Thoracic aorta (tissue), 2 donors: Measurements from ENCODE around the gene NF2. TPM values are rescaled to one million over a fixed set of nuclear protein-coding genes. Genes with fewer than 3 reads are reported as not detected.

Experiments used
- ATAC-seq: fragments of 150-250 bp; one replicate; pipeline ENCODE4 v1.8.0; 2017; ENCODE audit warnings: low read depth; ENCODE audit not compliant: insufficient number of reproducible peaks, low FRiP score
- DNase-seq: peaks from one replicate; pipeline ENCODE4 v3.0.0-alpha.2; 2020; ENCODE audit warnings: low spot score
- H3K27ac ChIP-seq, 2 donors: fragments of 200-600 bp; sonication (generic); 1 replicate in 1 of 2; 2 replicates in 1 of 2; pipeline ENCODE4 v1.5.1; 2016; ENCODE audit warnings: mild to moderate bottlenecking in 2 of 2, moderate library complexity in 2 of 2
- H3K27me3 ChIP-seq: fragments of 200-600 bp; sonication (generic); replicated peaks from 2 replicates; pipeline ENCODE4 v1.6.0; 2016; ENCODE audit warnings: mild to moderate bottlenecking; ENCODE audit not compliant: insufficient read depth
- H3K36me3 ChIP-seq: fragments of 200-600 bp; sonication (generic); one replicate; pipeline ENCODE4 v1.5.1; 2016
- H3K4me1 ChIP-seq, 2 donors: fragments of 200-600 bp; sonication (generic); 1 replicate in 1 of 2; 2 replicates in 1 of 2; pipeline versions ENCODE4 v1.5.1 to v1.6.0; 2016; ENCODE audit warnings: low read depth in 2 of 2, mild to moderate bottlenecking in 1 of 2; ENCODE audit not compliant: control insufficient read depth in 1 of 2
- H3K4me3 ChIP-seq: fragments of 200-600 bp; sonication (generic); 2 replicates; pipeline ENCODE4 v1.5.1; 2016; ENCODE audit warnings: mild to moderate bottlenecking
- H3K9me3 ChIP-seq: fragments of 200-600 bp; sonication (generic); 2 replicates; pipeline ENCODE4 v1.5.1; 2016
- CTCF ChIP-seq: fragments of 200-600 bp; sonication (generic); IDR thresholded peaks from one replicate; pipeline ENCODE4 v1.5.1; 2019; ENCODE audit warnings: antibody characterized with exemption
- total RNA-seq, 2 donors: library from RNA; depleted of rRNA; stranded (reverse); fragments of >200 nt; gene quantifications; one replicate each; pipeline versions ENCODE4 v1.1.0 to v1.2.3, GENCODE V29; 2016

Gene NF2
- total RNA-seq, 2 donors from 2014 or later: 37.1 to 41.2 TPM

GRCh38 chr22:29716814-29717545 lies 113.5 kb downstream of the NF2 start:
- H3K36me3 ChIP-seq: no peaks in the 10 kb centered on the region
- H3K27ac ChIP-seq: no peak overlapping the region
- no peaks in the 10 kb centered on the region for H3K9me3 ChIP-seq
- DNase-seq (no peak), ATAC-seq (no peak)
- TF ChIP-seq CTCF: no peak
- H3K27me3 ChIP-seq: peaks cover 8% of the 10 kb centered on the region
- peaks cover 0 to 8% of the 10 kb centered on the region in 2 donors for H3K4me1 ChIP-seq
- H3K4me3 ChIP-seq: no peak overlapping the region

- Histone ChIP-seq H3K36me3 (no peaks in the 10 kb centered on the region), H3K27me3 (peaks cover 8% of the 10 kb centered on the region), H3K9me3 (no peaks in the 10 kb centered on the region), H3K4me1 (peaks cover 0 to 8% of the 10 kb centered on the region in 2 donors), H3K27ac (no peak overlapping the region), H3K4me3 (no peak overlapping the region)
- TF ChIP-seq CTCF: no peak
- ATAC-seq (no peak), DNase-seq (no peak)
Observed at GRCh38 chr22:29717789-29718188, 114.4 kb downstream of the NF2 start.

DNA sequence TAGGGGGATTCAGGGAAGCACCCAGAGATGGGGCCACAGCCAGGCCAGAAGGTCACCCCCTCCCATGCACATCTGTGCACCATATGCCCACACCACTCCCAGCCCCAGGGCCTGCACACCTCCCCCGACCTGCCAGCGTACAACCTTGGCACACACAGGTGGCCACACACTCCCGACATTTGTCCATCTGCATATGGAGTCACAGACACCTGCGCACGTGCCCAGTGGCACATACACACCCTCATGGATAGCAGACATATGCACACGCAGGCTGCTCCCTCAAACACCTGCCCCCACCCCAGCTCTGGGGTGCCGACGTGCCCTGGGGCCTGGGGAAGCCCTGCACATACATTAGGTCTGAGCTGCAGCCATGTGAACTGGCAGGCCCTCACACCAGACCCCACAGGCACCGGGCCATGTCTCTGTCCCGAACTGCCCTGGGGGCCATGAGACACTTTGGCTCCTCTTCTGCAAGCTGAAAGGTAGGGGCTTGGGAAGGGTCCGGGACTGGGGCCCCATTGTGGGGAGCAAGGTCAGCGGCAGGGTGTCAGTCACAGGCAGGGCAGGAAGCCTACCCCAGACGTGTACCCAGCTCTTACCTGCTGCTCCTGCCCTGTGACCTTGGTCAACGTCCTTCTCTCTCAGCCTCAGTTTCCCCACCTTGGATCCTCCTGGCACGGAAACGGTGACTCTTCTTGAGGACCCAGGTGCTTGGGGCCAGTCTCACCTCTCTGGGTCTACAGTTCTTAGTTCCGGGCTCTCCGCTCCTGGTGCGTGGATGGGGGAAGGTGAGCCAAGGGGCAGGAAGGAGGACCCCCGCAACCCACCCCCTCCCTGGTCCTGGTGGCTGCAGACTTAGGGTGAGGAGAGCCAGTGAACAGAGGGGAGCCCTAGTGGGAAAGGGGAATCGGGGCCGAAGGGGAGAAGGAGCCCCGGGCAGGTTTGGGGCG lies 115.8 kb downstream of the NF2 start:
- Histone ChIP-seq H3K27ac (no peak overlapping the region), H3K4me1 (peaks cover 0 to 8% of the 10 kb centered on the region in 2 donors), H3K36me3 (no peaks in the 10 kb centered on the region), H3K4me3 (no peak overlapping the region), H3K27me3 (peaks cover 8% of the 10 kb centered on the region), H3K9me3 (no peaks in the 10 kb centered on the region)
- ATAC-seq (no peak), DNase-seq (no peak)
- TF ChIP-seq CTCF: no peak

DNA sequence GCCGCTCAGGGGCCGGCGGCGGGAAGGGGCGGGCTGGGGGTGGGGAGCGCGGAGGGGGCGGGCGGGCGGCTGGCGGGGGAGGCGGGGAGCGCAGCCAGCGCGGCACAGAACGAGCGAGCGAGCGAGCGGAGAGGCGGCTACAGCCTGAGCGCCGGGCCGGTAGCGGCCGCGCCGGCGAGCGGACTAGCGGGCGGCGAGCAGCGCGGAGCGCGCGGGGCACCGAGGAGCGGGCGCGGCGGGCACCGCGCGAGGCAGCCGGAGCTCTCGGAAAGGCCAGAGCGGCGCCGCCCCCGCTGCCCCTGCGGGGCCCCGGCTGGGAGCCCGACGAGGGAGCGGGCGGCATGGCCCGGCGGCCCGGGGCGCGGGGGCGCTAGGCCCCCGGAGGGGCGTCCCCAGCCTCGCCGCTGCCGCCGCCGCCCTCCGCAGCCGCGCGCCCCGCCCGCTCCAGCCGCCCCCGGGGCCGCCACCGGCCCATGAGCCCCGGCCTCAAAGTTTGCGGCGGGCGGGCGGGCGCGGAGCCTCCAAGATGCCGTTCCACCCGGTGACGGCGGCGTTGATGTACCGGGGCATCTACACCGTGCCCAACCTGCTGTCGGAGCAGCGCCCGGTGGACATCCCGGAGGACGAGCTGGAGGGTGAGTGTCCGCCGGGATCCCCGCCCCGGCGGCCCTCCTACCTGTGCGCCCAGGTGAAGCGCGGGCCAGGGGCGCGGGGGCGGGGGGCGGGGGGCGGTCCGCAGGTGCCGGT lies 116.6 kb downstream of the NF2 start, which contains the start of gene CABP7:
Gene CABP7 (plus strand): TSS at position 105 of the 747 bp plus-strand sequence. CDS start 422 bp downstream, at position 527.
- Histone ChIP-seq H3K9me3 (no peaks in the 10 kb centered on the region), H3K36me3 (no peaks in the 10 kb centered on the region), H3K27ac (no peak within 1 kb of the TSS), H3K4me1 (peaks cover 0 to 8% of the 10 kb centered on the region in 2 donors), H3K4me3 (no peak within 1 kb of the TSS), H3K27me3 (peaks cover 8% of the 10 kb centered on the region)
- DNase-seq: no peak
- no peak for TF ChIP-seq CTCF
- no peak for ATAC-seq
